SJSA1 (cell line): Measurements from ENCODE around the gene MORN4. TPM values are rescaled to one million over a fixed set of nuclear protein-coding genes. Genes with fewer than 3 reads are reported as not detected.
"Not testable (repeated sequence)": the region's sequence is repeated elsewhere in the genome, so short reads cannot be mapped to it uniquely, and the experiment has no call there.

Source experiments
- DNase-seq, 2 experiments: peaks; one replicate each; pipeline ENCODE4 v3.0.0-alpha.2; 2015 to 2020; ENCODE audit warnings: low spot score in 2 of 2, low read depth in 1 of 2
- H3K27ac ChIP-seq: fragments of 250-450 bp; sonication (Bioruptor Pico); 2 replicates; pipeline ENCODE4 v1.5.1; 2020; ENCODE audit warnings: mild to moderate bottlenecking, moderate library complexity
- H3K27me3 ChIP-seq: fragments of 250-450 bp; sonication (Bioruptor Pico); replicated peaks from 2 replicates; pipeline ENCODE4 v1.5.1; 2020; ENCODE audit warnings: mild to moderate bottlenecking, moderate library complexity
- H3K36me3 ChIP-seq: fragments of 250-450 bp; sonication (Bioruptor Pico); 2 replicates; pipeline ENCODE4 v1.5.1; 2020; ENCODE audit warnings: mild to moderate bottlenecking
- H3K4me1 ChIP-seq: fragments of 250-450 bp; sonication (Bioruptor Pico); replicated peaks from 2 replicates; pipeline ENCODE4 v1.6.1; 2021; ENCODE audit warnings: mild to moderate bottlenecking
- H3K4me3 ChIP-seq: fragments of 250-450 bp; sonication (Bioruptor Pico); 2 replicates; pipeline ENCODE4 v1.5.1; 2020; ENCODE audit warnings: mild to moderate bottlenecking
- H3K9me3 ChIP-seq: fragments of 250-450 bp; sonication (Bioruptor Pico); replicated peaks from 2 replicates; pipeline ENCODE4 v1.5.1; 2020; ENCODE audit warnings: mild to moderate bottlenecking
- total RNA-seq: library from RNA; depleted of rRNA; stranded (reverse); fragments of >200 nt; shearing (Covaris generic); gene quantifications from 2 replicates; pipeline ENCODE4 v1.2.3, GENCODE V29; 2014

Gene MORN4
- total RNA-seq, 1 experiment from 2014 or later = 6.8 TPM

GRCh38 chr10:97582169-97582568 is 51.1 kb downstream of the MORN4 start:
- no peaks in the 10 kb centered on the region for H3K36me3 ChIP-seq
- H3K4me3 ChIP-seq = no peak overlapping the region
- H3K9me3 ChIP-seq = no peaks in the 10 kb centered on the region
- H3K4me1 ChIP-seq = peaks cover 7% of the 10 kb centered on the region
- H3K27me3 ChIP-seq = no peaks in the 10 kb centered on the region
- no peak overlapping the region for H3K27ac ChIP-seq
- no peak for DNase-seq

- Histone ChIP-seq H3K4me3 (no peak overlapping the region), H3K36me3 (no peaks in the 10 kb centered on the region), H3K27me3 (no peaks in the 10 kb centered on the region), H3K27ac (no peak overlapping the region), H3K9me3 (no peaks in the 10 kb centered on the region), H3K4me1 (peaks cover 7% of the 10 kb centered on the region)
- no peak for DNase-seq
Observed at GRCh38 chr10:97580421-97581367, 52.6 kb downstream of the MORN4 start.

DNA sequence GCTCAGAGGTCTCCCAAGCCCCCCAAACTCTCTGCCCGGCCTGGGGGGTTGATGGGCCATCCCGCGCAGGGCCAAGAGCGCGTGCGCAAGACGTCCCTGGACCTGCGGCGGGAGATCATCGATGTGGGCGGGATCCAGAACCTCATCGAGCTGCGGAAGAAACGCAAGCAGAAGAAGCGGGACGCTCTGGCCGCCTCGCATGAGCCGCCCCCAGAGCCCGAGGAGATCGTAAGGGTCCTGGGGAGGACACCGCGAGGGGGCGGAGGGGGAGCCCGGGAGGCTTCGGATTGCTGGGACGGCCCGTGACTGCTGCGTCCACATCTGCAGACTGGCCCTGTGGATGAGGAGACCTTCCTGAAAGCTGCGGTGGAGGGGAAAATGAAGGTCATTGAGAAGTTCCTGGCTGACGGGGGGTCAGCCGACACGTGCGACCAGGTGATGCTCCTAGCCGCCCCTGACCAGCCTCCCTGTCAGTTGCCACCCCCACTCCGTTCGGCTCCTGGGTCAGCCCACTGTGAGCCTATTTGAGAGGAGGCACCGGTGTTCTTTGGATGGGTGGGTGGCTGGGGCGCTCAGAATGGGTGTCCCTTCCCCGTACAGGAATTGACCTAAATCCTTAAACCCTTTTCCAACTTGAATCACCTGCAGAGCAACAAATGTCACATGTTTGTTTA is 55.0 kb downstream of the MORN4 start:
- Histone ChIP-seq H3K27me3 (no peaks in the 10 kb centered on the region), H3K4me3 (no peak overlapping the region), H3K36me3 (no peaks in the 10 kb centered on the region), H3K27ac (no peak overlapping the region), H3K4me1 (peaks cover 15% of the 10 kb centered on the region), H3K9me3 (no peaks in the 10 kb centered on the region)
- no peak for DNase-seq

GRCh38 chr10:97577701-97578100 is 55.6 kb downstream of the MORN4 start:
- peaks cover 20% of the 10 kb centered on the region for H3K4me1 ChIP-seq

GRCh38 chr10:97576487-97576886 is 56.8 kb downstream of the MORN4 start:
- H3K9me3 ChIP-seq, H3K27me3 ChIP-seq, H3K36me3 ChIP-seq, H3K27ac ChIP-seq, H3K4me3 ChIP-seq, DNase-seq: not testable (repeated sequence)
- H3K4me1 ChIP-seq = peaks cover 25% of the 10 kb centered on the region

More at GRCh38 chr10:97577701-97578100, 55.6 kb downstream of the MORN4 start:
- no peak overlapping the region for H3K4me3 ChIP-seq
- no peak for DNase-seq
- H3K9me3 ChIP-seq = no peaks in the 10 kb centered on the region
- no peaks in the 10 kb centered on the region for H3K27me3 ChIP-seq
- H3K27ac ChIP-seq = no peak overlapping the region
- H3K36me3 ChIP-seq = no peaks in the 10 kb centered on the region

DNA sequence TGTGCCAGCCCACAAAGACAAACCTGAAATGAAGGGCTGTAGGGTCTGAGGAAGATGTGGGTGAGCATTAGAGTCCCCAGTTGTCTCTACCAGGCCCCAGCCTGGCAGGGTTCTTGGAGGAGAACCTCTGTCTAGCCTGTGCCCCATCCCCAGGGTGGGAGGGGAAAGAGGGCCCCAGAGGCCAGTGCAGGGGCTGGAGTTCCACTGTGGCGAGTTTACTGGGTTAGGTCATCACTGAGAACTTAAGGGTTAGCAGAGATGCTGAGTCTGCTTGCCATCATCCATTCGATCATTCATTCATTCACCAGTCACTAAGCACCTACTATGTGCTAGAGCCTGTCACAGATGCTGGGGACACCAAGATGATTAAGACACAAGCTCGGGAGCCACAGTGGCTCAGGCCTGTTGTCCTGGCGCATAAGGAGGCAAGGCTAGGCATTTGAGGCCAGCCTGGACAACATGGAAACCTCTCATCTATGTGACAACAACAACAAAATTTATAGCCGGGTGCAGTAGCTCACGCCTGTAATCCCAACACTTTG is 58.1 kb downstream of the MORN4 start:
- Histone ChIP-seq H3K27ac (peak overlapping the region; percentile 41), H3K4me3 (no peak overlapping the region)
- no peak for DNase-seq

DNA sequence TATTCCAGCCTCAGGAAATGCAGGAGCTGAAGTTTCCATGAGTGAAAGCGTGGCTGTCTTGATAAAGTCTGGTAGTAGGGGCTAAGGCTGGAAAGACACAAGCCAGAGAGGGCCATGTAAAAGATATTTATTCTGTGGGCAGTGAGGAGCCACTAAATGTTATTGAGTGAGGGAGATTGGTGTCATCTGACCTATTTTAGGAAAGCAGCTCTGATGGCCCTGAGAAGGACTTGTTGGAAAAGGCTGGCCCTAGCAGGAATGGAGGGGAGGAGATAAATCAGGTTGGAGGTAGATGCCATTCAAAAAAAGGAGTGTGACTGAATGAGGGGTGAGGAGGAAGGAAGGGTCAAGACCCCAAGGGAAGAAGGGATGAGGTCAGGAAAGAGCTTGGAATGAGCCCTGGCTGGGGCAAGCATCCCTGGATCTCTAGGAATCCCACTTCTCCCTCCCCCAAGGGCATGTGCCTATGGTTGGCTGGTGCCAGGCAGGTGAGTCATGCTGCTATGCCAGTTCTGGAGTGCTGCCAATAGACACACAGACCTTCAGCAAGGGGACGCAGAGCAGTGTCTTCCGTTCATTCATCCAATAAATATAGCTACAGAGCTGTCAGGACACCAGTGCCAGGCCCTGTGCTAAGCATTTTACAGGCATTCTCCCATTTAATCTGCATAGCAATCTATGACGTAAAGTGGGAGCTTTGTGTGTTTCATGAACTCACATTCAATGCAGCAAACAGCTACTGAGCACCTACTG is 58.8 kb downstream of the MORN4 start:
- Histone ChIP-seq H3K4me1 (peaks cover 25% of the 10 kb centered on the region), H3K9me3 (no peaks in the 10 kb centered on the region), H3K4me3 (no peak overlapping the region), H3K27me3 (no peaks in the 10 kb centered on the region), H3K27ac (peak overlapping the region; percentile 41), H3K36me3 (peaks cover 4% of the 10 kb centered on the region; the same call in 1 of the 2 replicates)
- DNase-seq = peak; percentile 85 to 90

More for the DNA sequence above, 58.1 kb downstream of the MORN4 start:
- H3K9me3 ChIP-seq = no peaks in the 10 kb centered on the region
- no peaks in the 10 kb centered on the region for H3K27me3 ChIP-seq
- H3K36me3 ChIP-seq = peaks cover 4% of the 10 kb centered on the region; the same call in 1 of the 2 replicates
- peaks cover 25% of the 10 kb centered on the region for H3K4me1 ChIP-seq

DNA sequence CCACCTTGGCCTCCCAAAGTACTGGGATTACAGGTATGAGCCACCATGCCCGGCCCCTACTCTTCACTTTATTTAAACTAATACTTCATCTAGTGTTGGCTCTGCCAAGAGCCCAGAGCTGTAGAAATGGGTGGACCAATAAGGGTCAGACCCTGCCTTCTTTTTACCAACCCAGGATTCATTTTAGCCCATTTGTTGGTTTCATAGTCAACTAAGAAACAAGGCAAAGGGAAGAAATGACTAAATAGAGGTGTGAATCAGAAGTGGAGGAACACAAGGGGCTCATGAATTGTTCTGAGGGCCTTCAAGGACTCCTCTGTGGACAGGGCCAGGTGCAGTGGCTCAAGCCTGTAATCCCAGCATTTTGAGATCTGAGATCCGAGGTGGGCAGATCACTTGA is 59.6 kb downstream of the MORN4 start:
- no peak overlapping the region for H3K27ac ChIP-seq
- H3K27me3 ChIP-seq = no peaks in the 10 kb centered on the region
- H3K4me3 ChIP-seq = no peak overlapping the region
- DNase-seq = no peak
- H3K4me1 ChIP-seq = peaks cover 25% of the 10 kb centered on the region
- H3K9me3 ChIP-seq = no peaks in the 10 kb centered on the region
- peaks cover 4% of the 10 kb centered on the region; the same call in 1 of the 2 replicates for H3K36me3 ChIP-seq

GRCh38 chr10:97573021-97573420 is 60.3 kb downstream of the MORN4 start:
- Histone ChIP-seq H3K4me3 (no peak overlapping the region), H3K36me3 (peaks cover 4% of the 10 kb centered on the region; the same call in 1 of the 2 replicates), H3K9me3 (no peaks in the 10 kb centered on the region), H3K27me3 (no peaks in the 10 kb centered on the region), H3K4me1 (peaks cover 25% of the 10 kb centered on the region), H3K27ac (no peak overlapping the region)
- DNase-seq = no peak

- Histone ChIP-seq H3K36me3 (peaks cover 4% of the 10 kb centered on the region; the same call in 1 of the 2 replicates), H3K9me3 (no peaks in the 10 kb centered on the region), H3K27ac (no peak within 1 kb of the TSS), H3K4me1 (peaks cover 25% of the 10 kb centered on the region), H3K4me3 (no peak within 1 kb of the TSS), H3K27me3 (no peaks in the 10 kb centered on the region)
- DNase-seq = peak; percentile 42 to 78
Observed at GRCh38 chr10:97572214-97572989, 60.9 kb downstream of the MORN4 start, which contains the start of gene ANKRD2. ANKRD2 (plus strand) TSS chr10:97572779; CDS start chr10:97572789, 10 bp downstream.

DNA sequence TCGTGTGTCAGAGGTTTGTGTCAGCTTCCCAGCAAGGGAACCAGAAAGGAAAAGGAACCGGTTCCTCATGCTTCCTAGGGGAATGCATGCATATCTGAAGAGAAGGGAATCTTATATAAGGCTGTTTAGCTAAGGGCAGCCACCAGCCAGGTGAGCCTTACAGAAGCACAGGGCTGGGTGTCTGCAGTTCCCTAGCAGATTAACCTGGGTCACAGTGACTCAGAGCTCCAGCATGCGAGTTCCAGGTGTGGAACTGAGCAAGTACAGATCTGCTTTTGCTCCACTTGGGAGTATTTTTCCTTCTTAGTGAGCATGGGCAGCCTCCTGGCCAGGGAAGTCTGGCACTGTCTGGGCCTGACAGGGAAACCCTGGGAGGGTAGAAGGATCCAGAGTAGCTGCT is 61.7 kb downstream of the MORN4 start:
- Histone ChIP-seq H3K27ac (no peak overlapping the region), H3K36me3 (peaks cover 4% of the 10 kb centered on the region; the same call in 1 of the 2 replicates), H3K9me3 (no peaks in the 10 kb centered on the region), H3K4me1 (peaks cover 25% of the 10 kb centered on the region), H3K27me3 (no peaks in the 10 kb centered on the region), H3K4me3 (no peak overlapping the region)
- no peak for DNase-seq

DNA sequence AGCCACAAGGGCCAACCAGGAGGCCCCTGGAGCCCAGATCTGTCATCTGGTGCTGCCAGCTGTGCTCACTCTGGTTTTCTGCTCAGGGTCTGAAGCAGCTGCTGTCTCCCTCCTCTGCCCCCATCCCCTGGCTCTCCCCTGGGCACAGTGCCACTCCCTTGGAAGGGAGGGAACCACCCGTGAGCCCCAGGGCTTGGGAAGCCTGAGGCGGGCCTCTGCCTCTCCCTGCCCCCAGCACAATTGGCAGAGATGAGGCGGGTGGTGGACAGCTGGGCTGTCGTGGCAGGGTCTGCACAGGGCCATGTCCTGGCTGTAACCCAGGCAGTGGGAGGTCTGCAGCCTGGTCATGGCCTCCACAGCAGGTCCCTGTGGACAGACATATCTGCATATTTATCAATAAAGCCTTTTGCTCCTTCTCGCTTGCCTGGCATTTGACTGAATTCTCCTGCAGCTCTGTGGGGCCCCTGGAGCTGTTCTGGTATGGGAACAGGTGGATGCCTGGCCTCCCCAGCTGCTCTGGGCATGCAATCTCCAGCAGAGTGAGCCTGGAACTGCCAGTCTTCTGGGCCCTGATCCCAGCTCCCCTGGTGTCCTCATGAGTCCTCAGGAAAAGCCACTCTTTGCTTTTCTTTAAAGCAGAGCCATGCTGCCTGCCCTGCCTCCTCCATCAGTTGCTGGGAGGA is 62.4 kb downstream of the MORN4 start:
- Histone ChIP-seq H3K27ac (no peak overlapping the region), H3K36me3 (peaks cover 4% of the 10 kb centered on the region; the same call in 1 of the 2 replicates), H3K4me3 (no peak overlapping the region), H3K9me3 (no peaks in the 10 kb centered on the region), H3K27me3 (no peaks in the 10 kb centered on the region), H3K4me1 (peaks cover 25% of the 10 kb centered on the region)
- no peak for DNase-seq
